DMS79 treated with DMSO at 0.1 percent for 48 hours (cell line): ENCODE results near the gene PRDM9.
"Not testable (repeated sequence)": the region's sequence is repeated elsewhere in the genome, so short reads cannot be mapped to it uniquely, and the experiment has no call there.

Experiments
- DNase-seq: peaks from one replicate; lab custom pipeline; 2025; lab: John Stamatoyannopoulos, UW

PRDM9 gene

GRCh38 chr5:23507278-23507685 is at the start of gene PRDM9:
Gene PRDM9, plus strand, starts transcription at chr5:23507609. Its CDS starts 1,425 bp downstream, at chr5:23509034.
- no peak for DNase-seq

- no peak for DNase-seq
These were observed 49.6 kb upstream of the PRDM9 start for GRCh38 chr5:23457780-23458179.

DNA sequence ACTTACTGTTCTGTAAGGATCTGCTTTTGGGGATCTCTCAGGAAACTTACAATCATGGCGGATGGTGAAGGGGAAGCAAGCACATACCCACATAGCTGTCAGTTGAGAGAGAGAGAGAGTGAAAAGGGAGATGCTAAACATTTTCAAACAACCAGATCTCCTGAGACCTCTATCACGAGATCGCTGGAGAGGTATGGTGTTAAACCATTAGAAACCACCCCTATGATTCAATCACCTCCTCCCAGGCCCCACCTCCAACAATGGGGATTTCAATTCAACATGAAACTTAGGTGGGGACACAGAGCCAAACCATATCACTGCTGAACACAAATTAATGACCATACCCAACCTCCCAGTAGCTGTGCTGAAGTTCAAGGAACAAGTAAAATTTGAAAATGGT is 48.2 kb upstream of the PRDM9 start:
- no peak for DNase-seq

DNA sequence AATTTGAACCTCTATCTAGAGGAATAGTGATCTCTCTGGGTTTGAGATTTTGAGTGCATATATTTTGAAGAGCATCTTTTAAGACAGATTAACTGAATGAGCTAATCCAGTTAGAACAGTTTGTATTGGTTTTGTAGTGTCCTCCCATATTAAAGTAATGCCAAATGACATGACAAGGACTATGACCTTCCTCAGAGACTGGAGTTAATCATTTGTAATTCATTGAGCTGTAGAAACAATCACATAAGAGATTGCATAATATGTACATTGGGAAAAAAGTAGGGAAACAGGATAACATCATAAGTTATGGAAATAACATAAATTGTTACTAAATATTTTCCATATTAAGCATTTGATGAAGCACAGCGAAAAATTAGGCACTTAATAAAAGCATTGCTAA is 45.8 kb upstream of the PRDM9 start:
- DNase-seq, result no peak

- DNase-seq, result no peak
These were observed 41.0 kb upstream of the PRDM9 start for GRCh38 chr5:23466401-23466912.

GRCh38 chr5:23468658-23469057 is 38.8 kb upstream of the PRDM9 start:
- DNase-seq, result no peak

DNA sequence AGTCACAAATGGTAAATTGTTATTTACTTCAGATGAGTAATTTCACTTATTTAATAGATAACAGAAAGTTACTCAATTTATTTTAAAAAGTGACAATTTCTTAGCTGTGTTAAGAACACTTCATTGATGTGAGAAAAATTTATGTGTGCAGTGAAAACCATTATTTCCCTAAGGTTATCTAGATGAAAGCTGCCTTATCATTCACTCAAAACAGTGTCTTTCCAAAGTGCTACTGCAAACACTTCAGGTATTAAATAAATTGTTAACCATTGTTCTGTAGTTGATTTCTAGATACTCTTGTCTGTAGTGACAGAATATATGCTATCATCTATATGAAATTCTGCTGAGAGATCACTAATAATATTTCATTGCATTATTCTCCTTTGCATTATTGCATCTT is 33.5 kb upstream of the PRDM9 start:
- no peak for DNase-seq

DNA sequence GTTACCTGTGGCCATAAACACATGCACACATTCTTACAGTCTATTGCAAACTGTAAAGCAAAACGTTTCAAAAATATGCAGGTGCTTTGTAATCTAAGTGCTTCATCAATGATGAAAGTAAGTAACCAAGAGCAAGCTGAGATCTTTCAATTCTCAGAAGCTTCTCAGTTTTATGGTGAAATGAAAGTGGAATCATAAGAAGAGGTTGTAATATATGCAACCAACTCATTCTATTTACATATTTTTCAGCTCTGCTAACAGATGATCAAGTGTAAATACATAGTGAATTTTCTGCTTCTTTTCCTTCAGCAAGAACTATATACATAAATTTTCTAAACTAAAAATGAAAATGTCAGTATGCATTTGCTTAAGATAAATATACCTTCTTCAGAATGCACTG is 33.1 kb upstream of the PRDM9 start:
- no peak for DNase-seq

- DNase-seq, result no peak
These were observed 30.8 kb upstream of the PRDM9 start for GRCh38 chr5:23476580-23476979.

DNA sequence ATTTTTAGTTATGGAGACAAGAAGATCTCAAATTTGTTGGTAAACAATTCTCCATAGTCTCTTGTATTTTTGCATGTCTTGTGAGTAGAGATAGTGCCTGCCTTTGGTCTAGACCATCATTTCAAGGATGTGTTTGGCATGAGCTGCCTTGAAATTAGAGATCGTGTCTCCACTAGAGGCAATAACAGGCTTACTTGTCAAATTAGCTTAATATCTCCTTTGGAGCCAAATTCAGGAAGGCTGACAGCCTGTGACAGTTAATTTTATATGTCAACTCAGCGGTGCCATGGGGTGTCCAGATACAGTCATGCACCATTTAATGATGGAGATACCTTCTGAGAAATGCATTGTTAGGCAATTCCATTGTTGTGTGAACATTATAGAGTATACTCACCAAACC is 24.8 kb upstream of the PRDM9 start:
- no peak for DNase-seq

DNA sequence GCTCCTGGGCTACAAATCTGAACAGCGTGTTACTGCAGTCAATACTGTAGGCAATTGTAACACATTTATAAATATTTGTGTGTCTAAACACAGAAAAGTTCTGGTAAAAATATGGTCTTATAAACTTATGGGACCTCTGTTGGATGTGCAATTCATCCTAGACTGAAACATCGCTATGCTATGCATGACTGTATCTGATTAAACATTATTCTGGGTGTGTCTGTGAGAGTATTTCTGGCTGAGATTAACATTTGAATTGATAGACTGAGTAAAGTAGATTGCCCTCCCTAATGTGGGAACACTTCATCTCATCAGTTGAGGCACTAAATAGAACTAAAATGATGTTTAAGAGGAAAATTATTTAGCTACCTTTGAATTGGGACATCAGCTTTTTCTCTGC is 24.3 kb upstream of the PRDM9 start:
- DNase-seq, result no peak

DNA sequence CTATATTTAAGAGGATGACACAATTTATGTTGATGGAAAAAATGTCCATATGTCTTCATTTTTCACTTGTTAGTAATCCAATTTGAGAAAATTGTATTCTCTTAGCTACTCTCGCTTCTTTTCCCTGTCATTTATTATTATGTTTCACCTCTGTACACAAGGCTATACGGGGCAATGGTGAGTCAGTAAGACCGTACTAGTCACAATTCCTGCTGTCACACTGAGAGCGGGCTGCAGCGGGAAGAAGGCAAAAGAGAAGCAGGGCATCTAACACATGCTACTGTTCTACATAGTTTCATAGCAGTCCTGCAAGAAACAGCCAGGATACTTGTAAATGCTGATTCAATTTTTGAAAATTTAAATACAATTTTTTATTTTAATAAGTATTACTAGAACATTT is 23.3 kb upstream of the PRDM9 start:
- no peak for DNase-seq

DNA sequence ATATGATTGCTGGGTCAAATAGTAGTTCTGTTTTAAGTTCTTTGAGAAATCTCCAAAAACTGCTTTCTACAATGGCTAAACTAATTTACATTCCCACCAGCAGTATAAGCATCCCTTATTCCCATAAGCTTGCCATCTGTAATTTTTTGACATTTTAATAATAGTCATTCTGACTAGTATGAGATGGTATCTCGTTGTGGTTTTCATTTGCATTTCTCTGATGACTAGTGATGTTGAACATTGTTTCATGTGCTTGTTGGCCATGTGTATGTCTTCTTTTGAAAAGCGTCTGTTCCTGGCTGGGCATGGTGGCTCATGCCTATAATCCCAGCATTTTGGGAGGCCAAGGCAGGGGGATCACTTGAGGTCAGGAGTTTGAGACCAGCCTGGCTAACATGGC is 21.2 kb upstream of the PRDM9 start:
- not testable (repeated sequence) for DNase-seq

- DNase-seq, result no peak
These were observed 16.4 kb upstream of the PRDM9 start for GRCh38 chr5:23490993-23491392.

DNA sequence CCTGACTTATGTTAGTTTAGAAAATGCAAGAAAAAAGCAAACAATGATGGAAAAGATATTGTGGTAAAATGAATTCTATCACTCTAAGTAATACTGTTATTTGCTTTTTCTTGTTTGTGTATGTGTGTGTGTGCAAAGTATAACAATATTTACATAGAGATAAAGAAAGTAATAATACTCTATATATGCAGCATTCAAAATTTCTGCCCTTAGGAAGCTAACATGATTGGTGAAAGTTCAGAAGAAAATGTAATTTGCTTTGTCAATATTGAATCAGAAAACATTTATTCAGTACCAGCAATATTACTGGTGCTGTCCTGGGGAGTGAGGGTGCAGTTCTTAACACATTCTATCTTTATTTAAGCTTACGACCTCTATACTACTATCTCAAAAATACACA is 12.9 kb upstream of the PRDM9 start:
- no peak for DNase-seq

- DNase-seq, result no peak
These were observed 10.8 kb upstream of the PRDM9 start for GRCh38 chr5:23496576-23496975.

GRCh38 chr5:23506329-23507236 is 826 bp upstream of the PRDM9 start:
- no peak for DNase-seq

GRCh38 chr5:23510434-23510833 is 3.0 kb downstream of the PRDM9 start:
- DNase-seq, result not testable (repeated sequence)

- DNase-seq, result no peak
These were observed 15.1 kb downstream of the PRDM9 start for GRCh38 chr5:23522553-23522952.

DNA sequence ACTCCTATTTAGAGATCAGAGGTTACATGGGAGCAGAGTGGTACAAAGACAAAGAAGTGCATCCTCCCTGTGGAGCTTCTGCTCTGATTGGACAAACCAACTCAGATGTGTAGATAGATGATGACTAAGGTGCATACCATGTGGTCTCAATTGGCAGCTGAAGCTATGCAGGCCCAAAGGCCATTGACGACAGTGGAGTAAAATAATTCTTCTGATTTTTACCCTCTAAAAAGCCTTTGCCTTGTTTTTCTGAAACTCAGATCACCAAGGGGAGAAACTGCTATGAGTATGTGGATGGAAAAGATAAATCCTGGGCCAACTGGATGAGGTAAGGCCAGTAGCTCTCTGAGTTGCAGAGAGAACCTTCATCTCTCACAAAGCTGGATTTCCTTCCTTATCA is 15.6 kb downstream of the PRDM9 start:
- DNase-seq, result no peak

- DNase-seq, result no peak
These were observed 16.6 kb downstream of the PRDM9 start for GRCh38 chr5:23523998-23524397.

DNA sequence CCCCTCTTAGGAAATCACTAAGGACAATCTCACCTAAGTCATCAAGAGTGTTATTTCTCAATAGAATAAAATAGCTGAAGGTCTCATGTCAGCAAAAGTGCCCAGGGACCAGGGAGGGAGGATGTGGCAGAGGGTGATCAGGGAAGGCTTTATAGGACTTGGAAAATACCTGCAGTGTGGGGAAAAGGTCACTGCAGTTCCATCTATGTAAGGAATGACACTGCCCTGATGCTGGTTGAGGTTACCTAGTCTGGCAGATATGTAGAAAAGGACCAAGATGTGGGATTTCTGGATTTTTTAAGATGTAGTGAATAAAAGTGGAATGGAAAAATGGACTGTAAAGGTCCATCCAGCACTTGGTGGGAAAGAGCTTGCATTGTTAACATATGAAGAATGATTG is 18.3 kb downstream of the PRDM9 start:
- DNase-seq, result no peak

GRCh38 chr5:23526616-23527015 is 19.2 kb downstream of the PRDM9 start:
- DNase-seq, result not testable (repeated sequence)
